Right lobe of liver (tissue), 6 donors: Measurements from ENCODE around the gene RMDN2. TPM values are rescaled to one million over a fixed set of nuclear protein-coding genes. Genes with fewer than 3 reads are reported as not detected.

Experiments used
- ATAC-seq, 4 donors: fragments of 200-7000 bp; cut with Tn5 transposase; one replicate each; pipeline ENCODE4 v1.9.1; 2020; ENCODE audit warnings: mild to moderate bottlenecking in 4 of 4, moderate library complexity in 4 of 4
- DNase-seq, 3 donors: peaks; one replicate each; pipeline ENCODE4 v3.0.0-alpha.2; 2020
- H3K27ac ChIP-seq, 3 donors: fragments of 200-600 bp; one replicate each; pipeline ENCODE4 v1.8.0; 2022
- H3K27me3 ChIP-seq, 2 donors: fragments of 200-600 bp; one replicate each; pipeline ENCODE4 v1.8.0; 2022
- H3K36me3 ChIP-seq, 4 donors: fragments of 200-600 bp; sonication (generic) in 1 of 4; one replicate each; pipeline versions ENCODE4 v1.5.1 to v1.8.0; 2017 to 2022; ENCODE audit warnings: control low read depth in 1 of 4
- H3K4me1 ChIP-seq, 4 donors: fragments of 200-600 bp; sonication (generic) in 1 of 4; one replicate each; pipeline versions ENCODE4 v1.5.1 to v1.8.0; 2017 to 2022; ENCODE audit warnings: control low read depth in 1 of 4
- H3K4me3 ChIP-seq, 3 donors: fragments of 200-600 bp; one replicate each; pipeline ENCODE4 v1.8.0; 2022
- H3K9me3 ChIP-seq, 4 donors: fragments of 200-600 bp; sonication (generic) in 1 of 4; one replicate each; pipeline versions ENCODE4 v1.5.1 to v1.8.0; 2017 to 2022; ENCODE audit warnings: control low read depth in 1 of 4
- CTCF ChIP-seq, 4 donors: fragments of 200-600 bp in 3 of 4; fragments of 450-650 bp in 1 of 4; IDR thresholded peaks; one replicate each; pipeline versions ENCODE4 v1.5.1 to v1.8.0; 2016 to 2022; ENCODE audit warnings: antibody characterized with exemption in 4 of 4, mild to moderate bottlenecking in 2 of 4
- POLR2A ChIP-seq: fragments of 450-650 bp; IDR thresholded peaks from one replicate; pipeline ENCODE4 v1.6.1; 2017; ENCODE audit warnings: antibody characterized with exemption, mild to moderate bottlenecking
- WGBS: methylation state at CpG from one replicate; pipeline ENCODE4 v1.1.6; 2018; ENCODE audit warnings: low coverage, low lambda C conversion rate; ENCODE audit not compliant: insufficient coverage; ENCODE audit errors: missing lambda C conversion rate; 5-methylcytosine and 5-hydroxymethylcytosine counted together
- intact Hi-C, 2 donors: fragments of 100-400 bp; cut with DNase I; formaldehyde crosslinking; loops; one replicate each; pipeline versions ENCODE4 v1.11.2 to v1.14.1; 2022
- total RNA-seq, 6 experiments: library from RNA; depleted of rRNA in 2 of 6; stranded (reverse); fragments of >200 nt in 2 of 6; fragmentation: NEBNext Ultra II Directional in 3 of 6; extraction: Animal tissue kit (Norgen Biotek cat#: 25700) in 3 of 6; gene quantifications; one replicate each; pipeline versions ENCODE4 v1.1.0 to v1.2.4, GENCODE V29; 2016 to 2023
- donor health status: DM: no; HTN: yes; CAD: no.
- donor health status: DM: no; HTN: no; CAD: no.
- donor health status: DM: no; HTN: no; CAD: no.
- donor health status: DM: no; HTN: yes; CAD: no.
- donor health status: DM: no; HTN: yes; CAD: no.

Gene RMDN2
- total RNA-seq, 6 experiments from 2014 or later: 8.8 to 18.5 (median 15.7) TPM

GRCh38 chr2:37878536-37878935 is 46.6 kb upstream of the RMDN2 start:
- DNase-seq (no peak), ATAC-seq (no peak)
- Histone ChIP-seq H3K36me3 (no peaks in the 10 kb centered on the region), H3K27me3 (no peaks in the 10 kb centered on the region), H3K9me3 (no peaks in the 10 kb centered on the region), H3K27ac (no peak overlapping the region), H3K4me3 (no peak overlapping the region), H3K4me1 (no peaks in the 10 kb centered on the region)
- 87% methylated on average over 3 of the region's 4 CpGs for WGBS
- TF ChIP-seq CTCF (IDR thresholded peaks at IDR 0.05): no peak
- no peak for TF ChIP-seq POLR2A
- intact Hi-C loops: no loop called here

- intact Hi-C loops: no loop called here
- no peak for ATAC-seq
- no peak overlapping the region for H3K4me3 ChIP-seq
- no peak for DNase-seq
- no peaks in the 10 kb centered on the region for H3K4me1 ChIP-seq
- WGBS: 39% methylated on average over 6 of the region's 9 CpGs
- no peak for TF ChIP-seq CTCF (IDR thresholded peaks at IDR 0.05)
- no peak for TF ChIP-seq POLR2A
- H3K27me3 ChIP-seq: no peaks in the 10 kb centered on the region
- no peaks in the 10 kb centered on the region for H3K9me3 ChIP-seq
- H3K36me3 ChIP-seq: no peaks in the 10 kb centered on the region
- no peak overlapping the region for H3K27ac ChIP-seq
Measured at GRCh38 chr2:37880551-37880950, 44.5 kb upstream of the RMDN2 start.

DNA sequence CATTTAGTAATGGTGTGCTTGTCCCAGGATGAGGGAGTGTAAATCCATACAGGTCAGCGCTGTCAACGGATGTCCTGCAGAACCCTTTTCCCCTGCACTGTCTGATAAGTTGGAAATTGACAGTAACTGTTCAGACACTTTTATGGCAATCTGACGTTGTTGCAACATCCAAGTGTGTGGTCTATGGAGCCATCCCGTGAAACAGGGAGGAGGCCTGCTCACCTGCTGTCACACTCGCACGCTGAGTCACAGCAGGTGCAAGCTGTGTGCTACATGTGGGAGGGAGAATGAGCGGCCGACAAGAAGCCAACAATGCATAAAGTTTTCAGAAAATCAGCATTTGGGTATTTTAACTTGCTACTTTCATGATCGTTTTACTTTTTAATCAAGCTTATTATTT is 43.7 kb upstream of the RMDN2 start:
- ATAC-seq (no peak), DNase-seq (no peak)
- WGBS: 45% methylated on average over 7 of the region's 9 CpGs
- intact Hi-C loops: no loop called here
- Histone ChIP-seq H3K4me1 (no peaks in the 10 kb centered on the region), H3K36me3 (no peaks in the 10 kb centered on the region), H3K4me3 (no peak overlapping the region), H3K27me3 (no peaks in the 10 kb centered on the region), H3K27ac (no peak overlapping the region), H3K9me3 (no peaks in the 10 kb centered on the region)
- TF ChIP-seq CTCF (IDR thresholded peaks at IDR 0.05) (no peak), POLR2A (no peak)

GRCh38 chr2:37882036-37882435 is 43.1 kb upstream of the RMDN2 start:
- DNase-seq (no peak), ATAC-seq (no peak)
- Histone ChIP-seq H3K27ac (no peak overlapping the region), H3K4me1 (no peaks in the 10 kb centered on the region), H3K36me3 (no peaks in the 10 kb centered on the region), H3K27me3 (no peaks in the 10 kb centered on the region), H3K4me3 (no peak overlapping the region), H3K9me3 (no peaks in the 10 kb centered on the region)
- 93% methylated on average over 1 of the region's 1 CpG for WGBS
- intact Hi-C loops: no loop called here
- TF ChIP-seq POLR2A (no peak), CTCF (IDR thresholded peaks at IDR 0.05) (no peak)

GRCh38 chr2:37883518-37883917 is 41.6 kb upstream of the RMDN2 start:
- intact Hi-C loops: no loop called here
- WGBS: 56% methylated on average over 2 of the region's 2 CpGs

More at GRCh38 chr2:37883518-37883917, 41.6 kb upstream of the RMDN2 start:
- DNase-seq: no peak
- Histone ChIP-seq H3K27me3 (no peaks in the 10 kb centered on the region), H3K36me3 (no peaks in the 10 kb centered on the region), H3K27ac (no peak overlapping the region), H3K4me3 (no peak overlapping the region), H3K9me3 (no peaks in the 10 kb centered on the region), H3K4me1 (no peaks in the 10 kb centered on the region)
- no peak for ATAC-seq
- TF ChIP-seq CTCF (IDR thresholded peaks at IDR 0.05) (no peak), POLR2A (no peak)
